Trophoblast cell (in vitro differentiated cells and primary cell): Measurements from ENCODE around the gene USP17L22. TPM values are rescaled to one million over a fixed set of nuclear protein-coding genes. Genes with fewer than 3 reads are reported as not detected.
"Not testable (repeated sequence)": the region's sequence is repeated elsewhere in the genome, so short reads cannot be mapped to it uniquely, and the experiment has no call there.

Source experiments
- DNase-seq, 2 donors: peaks; one replicate each; pipeline ENCODE4 v3.0.0-alpha.2; 2016
- H2AFZ ChIP-seq: 2 replicates; pipeline ENCODE4 v1.6.1; 2013; ENCODE audit warnings: low read length, moderate library complexity, mild to moderate bottlenecking; ENCODE audit not compliant: insufficient read depth, poor library complexity
- H2AK5ac ChIP-seq: 2 replicates; pipeline ENCODE4 v1.6.1; 2013; ENCODE audit warnings: mild to moderate bottlenecking, low read length
- H2BK120ac ChIP-seq: 2 replicates; pipeline ENCODE4 v1.6.1; 2013; ENCODE audit warnings: low read length, mild to moderate bottlenecking, moderate library complexity; ENCODE audit not compliant: insufficient read depth, poor library complexity
- H2BK12ac ChIP-seq: 2 replicates; pipeline ENCODE4 v1.6.1; 2013; ENCODE audit warnings: mild to moderate bottlenecking, low read length, moderate library complexity
- H2BK5ac ChIP-seq: 2 replicates; pipeline ENCODE4 v1.6.1; 2013; ENCODE audit warnings: low read length, low read depth, moderate library complexity, mild to moderate bottlenecking; ENCODE audit not compliant: poor library complexity
- H3K14ac ChIP-seq: 2 replicates; pipeline ENCODE4 v1.6.1; 2013; ENCODE audit warnings: mild to moderate bottlenecking, low read length
- H3K18ac ChIP-seq: 2 replicates; pipeline ENCODE4 v1.6.1; 2013; ENCODE audit warnings: mild to moderate bottlenecking, low read length
- H3K23ac ChIP-seq: 2 replicates; pipeline ENCODE4 v1.6.1; 2013; ENCODE audit warnings: low read length
- H3K27ac ChIP-seq: 2 replicates; pipeline ENCODE4 v1.5.1; 2013; ENCODE audit warnings: low read depth, mild to moderate bottlenecking, inconsistent platforms, low read length, moderate library complexity
- H3K27me3 ChIP-seq: 2 replicates; pipeline ENCODE4 v1.6.1; 2013; ENCODE audit warnings: inconsistent platforms, mild to moderate bottlenecking, low read length, moderate library complexity; ENCODE audit not compliant: insufficient read depth
- H3K36me3 ChIP-seq, 2 experiments: 1 replicate in 1 of 2; 2 replicates in 1 of 2; pipeline ENCODE4 v1.6.1; 2013; ENCODE audit warnings: low read length in 2 of 2, mild to moderate bottlenecking in 2 of 2, moderate library complexity in 1 of 2; ENCODE audit not compliant: insufficient read depth in 2 of 2, control insufficient read depth in 1 of 2
- H3K4ac ChIP-seq: 2 replicates; pipeline ENCODE4 v1.6.1; 2013; ENCODE audit warnings: low read depth, mild to moderate bottlenecking, low read length, moderate library complexity
- H3K4me1 ChIP-seq, 2 experiments: 1 replicate in 1 of 2; 2 replicates in 1 of 2; pipeline ENCODE4 v1.6.1; 2013; ENCODE audit warnings: low read length in 2 of 2, mild to moderate bottlenecking in 2 of 2, moderate library complexity in 1 of 2; ENCODE audit not compliant: insufficient read depth in 2 of 2, control insufficient read depth in 1 of 2
- H3K4me2 ChIP-seq: 2 replicates; pipeline ENCODE4 v1.6.1; 2013; ENCODE audit warnings: inconsistent platforms, mild to moderate bottlenecking, low read length, moderate library complexity
- H3K4me3 ChIP-seq: 2 replicates; pipeline ENCODE4 v1.5.1; 2013; ENCODE audit warnings: mild to moderate bottlenecking, low read depth, low read length, inconsistent platforms
- H3K79me1 ChIP-seq: one replicate; pipeline ENCODE4 v1.6.1; 2013; ENCODE audit warnings: low read length
- H3K79me2 ChIP-seq: 2 replicates; pipeline ENCODE4 v1.6.1; 2013; ENCODE audit warnings: low read length, mild to moderate bottlenecking; ENCODE audit not compliant: control insufficient read depth, insufficient read depth, poor library complexity
- H3K9ac ChIP-seq: 2 replicates; pipeline ENCODE4 v1.6.1; 2013; ENCODE audit warnings: mild to moderate bottlenecking, low read length
- H3K9me3 ChIP-seq: 2 replicates; pipeline ENCODE4 v1.6.1; 2013; ENCODE audit warnings: low read depth, mild to moderate bottlenecking, control low read depth, inconsistent platforms, low read length; ENCODE audit not compliant: insufficient read depth
- H4K12ac ChIP-seq: 2 replicates; pipeline ENCODE4 v1.6.1; 2013; ENCODE audit warnings: low read depth, mild to moderate bottlenecking, low read length, moderate library complexity
- H4K8ac ChIP-seq: 2 replicates; pipeline ENCODE4 v1.6.1; 2013; ENCODE audit warnings: low read depth, mild to moderate bottlenecking, low read length, moderate library complexity
- H4K91ac ChIP-seq: one replicate; pipeline ENCODE4 v1.6.1; 2013; ENCODE audit warnings: low read depth, mild to moderate bottlenecking, low read length, moderate library complexity
- WGBS: extraction: QIAGEN DNeasy Blood & Tissue Kit; methylation state at CpG from one replicate; pipeline ENCODE4 v1.1.7; 2013; ENCODE audit warnings: missing lambda C conversion rate; ENCODE audit not compliant: insufficient read length, insufficient coverage; ENCODE audit errors: extremely low coverage; 5-methylcytosine and 5-hydroxymethylcytosine counted together
- polyA plus RNA-seq: library from polyadenylated mRNA; stranded (reverse); fragments of 200-250 nt; gene quantifications from 2 replicates; pipeline ENCODE4 v1.2.3, GENCODE V29; 2013

USP17L22 gene, protein sequence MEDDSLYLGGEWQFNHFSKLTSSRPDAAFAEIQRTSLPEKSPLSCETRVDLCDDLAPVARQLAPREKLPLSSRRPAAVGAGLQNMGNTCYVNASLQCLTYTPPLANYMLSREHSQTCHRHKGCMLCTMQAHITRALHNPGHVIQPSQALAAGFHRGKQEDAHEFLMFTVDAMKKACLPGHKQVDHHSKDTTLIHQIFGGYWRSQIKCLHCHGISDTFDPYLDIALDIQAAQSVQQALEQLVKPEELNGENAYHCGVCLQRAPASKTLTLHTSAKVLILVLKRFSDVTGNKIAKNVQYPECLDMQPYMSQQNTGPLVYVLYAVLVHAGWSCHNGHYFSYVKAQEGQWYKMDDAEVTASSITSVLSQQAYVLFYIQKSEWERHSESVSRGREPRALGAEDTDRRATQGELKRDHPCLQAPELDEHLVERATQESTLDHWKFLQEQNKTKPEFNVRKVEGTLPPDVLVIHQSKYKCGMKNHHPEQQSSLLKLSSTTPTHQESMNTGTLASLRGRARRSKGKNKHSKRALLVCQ
- not detected in 2 replicates for polyA plus RNA-seq

DNA sequence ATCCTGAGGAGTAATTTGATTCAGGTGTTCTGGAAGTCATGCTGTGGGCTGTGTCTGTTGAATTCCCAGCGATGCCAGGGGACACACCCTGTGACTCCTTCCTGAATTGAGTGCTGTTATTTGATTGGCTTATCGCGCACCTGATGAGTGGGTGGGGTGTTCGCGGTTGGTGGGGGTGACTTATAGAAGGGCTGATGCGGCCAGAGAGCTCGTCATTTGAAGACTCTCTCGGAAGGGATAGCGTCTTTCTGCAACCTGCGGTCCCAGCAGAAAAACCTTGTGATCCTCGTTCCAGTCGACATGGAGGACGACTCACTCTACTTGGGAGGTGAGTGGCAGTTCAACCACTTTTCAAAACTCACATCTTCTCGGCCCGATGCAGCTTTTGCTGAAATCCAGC lies at the start of gene USP17L22:
TSS of gene USP17L22 (plus strand) at position 301 of the 400 bp plus-strand sequence. CDS start at position 301, 0 bp downstream.
- not testable (repeated sequence) for H3K4me3 ChIP-seq, H2BK5ac ChIP-seq, H3K36me3 ChIP-seq, H4K12ac ChIP-seq, H2BK120ac ChIP-seq, H3K9ac ChIP-seq, H4K8ac ChIP-seq, H2AFZ ChIP-seq, H3K23ac ChIP-seq, H3K27me3 ChIP-seq, H3K4ac ChIP-seq, H3K27ac ChIP-seq, H3K79me2 ChIP-seq, H3K18ac ChIP-seq, H3K14ac ChIP-seq, H2AK5ac ChIP-seq, H4K91ac ChIP-seq, DNase-seq, H2BK12ac ChIP-seq, H3K4me2 ChIP-seq, H3K9me3 ChIP-seq, H3K79me1 ChIP-seq, H3K4me1 ChIP-seq
- no CpG with 5 or more reads among the region's 15 CpGs for WGBS

DNA sequence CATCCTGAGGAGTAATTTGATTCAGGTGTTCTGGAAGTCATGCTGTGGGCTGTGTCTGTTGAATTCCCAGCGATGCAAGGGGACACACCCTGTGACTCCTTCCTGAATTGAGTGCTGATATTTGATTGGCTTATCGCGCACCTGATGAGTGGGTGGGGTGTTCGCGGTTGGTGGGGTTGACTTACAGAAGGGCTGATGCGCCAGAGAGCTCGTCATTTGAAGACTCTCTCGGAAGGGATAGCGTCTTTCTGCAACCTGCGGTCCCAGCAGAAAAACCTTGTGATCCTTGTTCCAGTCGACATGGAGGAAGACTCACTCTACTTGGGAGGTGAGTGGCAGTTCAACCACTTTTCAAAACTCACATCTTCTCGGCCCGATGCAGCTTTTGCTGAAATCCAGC lies 47.6 kb upstream of the USP17L22 start, which contains the start of gene USP17L12:
TSS of gene USP17L12 (plus strand) at position 301 of the 400 bp plus-strand sequence. CDS start at position 301, 0 bp downstream.
- H4K91ac ChIP-seq, H2BK120ac ChIP-seq, H4K12ac ChIP-seq, H3K27ac ChIP-seq, H3K4me2 ChIP-seq, H3K79me1 ChIP-seq, H3K18ac ChIP-seq, DNase-seq, H3K23ac ChIP-seq, H3K27me3 ChIP-seq, H3K4me3 ChIP-seq, H2BK12ac ChIP-seq, H3K14ac ChIP-seq, H3K36me3 ChIP-seq, H2BK5ac ChIP-seq, H3K9ac ChIP-seq, H4K8ac ChIP-seq, H3K9me3 ChIP-seq, H3K4ac ChIP-seq, H3K79me2 ChIP-seq, H3K4me1 ChIP-seq, H2AFZ ChIP-seq, H2AK5ac ChIP-seq: not testable (repeated sequence)
- WGBS: no CpG with 5 or more reads among the region's 13 CpGs

DNA sequence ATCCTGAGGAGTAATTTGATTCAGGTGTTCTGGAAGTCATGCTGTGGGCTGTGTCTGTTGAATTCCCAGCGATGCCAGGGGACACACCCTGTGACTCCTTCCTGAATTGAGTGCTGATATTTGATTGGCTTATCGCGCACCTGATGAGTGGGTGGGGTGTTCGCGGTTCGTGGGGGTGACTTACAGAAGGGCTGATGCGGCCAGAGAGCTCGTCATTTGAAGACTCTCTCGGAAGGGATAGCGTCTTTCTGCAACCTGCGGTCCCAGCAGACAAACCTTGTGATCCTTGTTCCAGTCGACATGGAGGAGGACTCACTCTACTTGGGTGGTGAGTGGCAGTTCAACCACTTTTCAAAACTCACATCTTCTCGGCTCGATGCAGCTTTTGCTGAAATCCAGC lies 42.8 kb upstream of the USP17L22 start, which contains the start of gene USP17L13:
TSS of gene USP17L13 (plus strand) at position 301 of the 400 bp plus-strand sequence. CDS start at position 301, 0 bp downstream.
- not testable (repeated sequence) for H3K27ac ChIP-seq, H2AK5ac ChIP-seq, H3K9me3 ChIP-seq, H3K79me2 ChIP-seq, H3K36me3 ChIP-seq, H2BK12ac ChIP-seq, H3K4ac ChIP-seq, H2BK120ac ChIP-seq, H3K4me2 ChIP-seq, H3K4me1 ChIP-seq, H3K9ac ChIP-seq, H3K27me3 ChIP-seq, H3K4me3 ChIP-seq, H4K12ac ChIP-seq, H3K14ac ChIP-seq, H2AFZ ChIP-seq, H4K8ac ChIP-seq, H2BK5ac ChIP-seq, H4K91ac ChIP-seq, H3K79me1 ChIP-seq, H3K23ac ChIP-seq, DNase-seq, H3K18ac ChIP-seq
- WGBS: no CpG with 5 or more reads among the region's 14 CpGs

DNA sequence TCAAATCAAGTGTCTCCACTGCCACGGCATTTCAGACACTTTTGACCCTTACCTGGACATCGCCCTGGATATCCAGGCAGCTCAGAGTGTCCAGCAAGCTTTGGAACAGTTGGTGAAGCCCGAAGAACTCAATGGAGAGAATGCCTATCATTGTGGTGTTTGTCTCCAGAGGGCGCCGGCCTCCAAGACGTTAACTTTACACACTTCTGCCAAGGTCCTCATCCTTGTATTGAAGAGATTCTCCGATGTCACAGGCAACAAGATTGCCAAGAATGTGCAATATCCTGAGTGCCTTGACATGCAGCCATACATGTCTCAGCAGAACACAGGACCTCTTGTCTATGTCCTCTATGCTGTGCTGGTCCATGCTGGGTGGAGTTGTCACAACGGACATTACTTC lies 37.2 kb upstream of the USP17L22 start:
- not testable (repeated sequence) for H3K4me1 ChIP-seq, H3K27ac ChIP-seq, H3K9me3 ChIP-seq, H3K4me2 ChIP-seq, H3K79me2 ChIP-seq, H3K79me1 ChIP-seq, H4K12ac ChIP-seq, H2AK5ac ChIP-seq, H2BK5ac ChIP-seq, H3K23ac ChIP-seq, H3K9ac ChIP-seq, H3K14ac ChIP-seq, H3K18ac ChIP-seq, H4K8ac ChIP-seq, H2BK12ac ChIP-seq, H4K91ac ChIP-seq, H3K36me3 ChIP-seq, H2AFZ ChIP-seq, DNase-seq, H3K4ac ChIP-seq, H2BK120ac ChIP-seq, H3K4me3 ChIP-seq, H3K27me3 ChIP-seq
- WGBS: no CpG with 5 or more reads among the region's 8 CpGs
